PFSK-1 (cell line): ENCODE measurements around the gene UTS2R.
A peak's percentile ranks its signal among the peaks of the same experiment; 100 is the strongest.

Source experiments
- FOXP2 ChIP-seq: optimal IDR thresholded peaks from 2 replicates; pipeline ENCODE3; 2011; ENCODE audit warnings: borderline replicate concordance, control low read depth, inconsistent platforms; ENCODE audit not compliant: insufficient read depth; ENCODE audit errors: extremely low read length, extremely low read depth
- POLR2AphosphoS5 ChIP-seq: IDR thresholded peaks from 2 replicates; pipeline ENCODE4 v1.6.1; 2012; ENCODE audit warnings: low read depth, mild to moderate bottlenecking, control low read depth, low read length, moderate library complexity
- REST ChIP-seq, 2 experiments: IDR thresholded peaks; 2 replicates each; pipeline versions ENCODE4 v1.6.1 to v1.8.0; 2011 to 2012; ENCODE audit warnings: low read depth in 2 of 2, low read length in 2 of 2, control low read depth in 1 of 2, inconsistent platforms in 1 of 2, mild to moderate bottlenecking in 1 of 2, moderate library complexity in 1 of 2; ENCODE audit not compliant: insufficient read depth in 1 of 2
- SIN3A ChIP-seq: IDR thresholded peaks from 2 replicates; pipeline ENCODE4 v1.6.1; 2012; ENCODE audit warnings: mild to moderate bottlenecking, low read length, moderate library complexity, borderline replicate concordance; ENCODE audit not compliant: insufficient read depth
- TAF1 ChIP-seq: IDR thresholded peaks from 2 replicates; pipeline ENCODE4 v1.6.1; 2012; ENCODE audit warnings: low read length, control low read depth, borderline replicate concordance; ENCODE audit not compliant: insufficient read depth

UTS2R gene

GRCh38 chr17:82388223-82388921 is 16.8 kb downstream of the UTS2R start:
- no peak for TF ChIP-seq SIN3A
- TF ChIP-seq REST (IDR thresholded peaks at IDR 0.05; ENCODE audit: insufficient read depth in 1 of 2, low read depth in 2 of 2, low read length in 2 of 2) = peak; percentile 80 to 89
- no peak for TF ChIP-seq POLR2AphosphoS5

- TF ChIP-seq TAF1 (no peak), FOXP2 (no peak), SIN3A (no peak), REST (IDR thresholded peaks at IDR 0.05; ENCODE audit: insufficient read depth in 1 of 2, low read depth in 2 of 2, low read length in 2 of 2) (no peak), POLR2AphosphoS5 (no peak)
Observed at GRCh38 chr17:82388922-82389283, 17.3 kb downstream of the UTS2R start.

DNA sequence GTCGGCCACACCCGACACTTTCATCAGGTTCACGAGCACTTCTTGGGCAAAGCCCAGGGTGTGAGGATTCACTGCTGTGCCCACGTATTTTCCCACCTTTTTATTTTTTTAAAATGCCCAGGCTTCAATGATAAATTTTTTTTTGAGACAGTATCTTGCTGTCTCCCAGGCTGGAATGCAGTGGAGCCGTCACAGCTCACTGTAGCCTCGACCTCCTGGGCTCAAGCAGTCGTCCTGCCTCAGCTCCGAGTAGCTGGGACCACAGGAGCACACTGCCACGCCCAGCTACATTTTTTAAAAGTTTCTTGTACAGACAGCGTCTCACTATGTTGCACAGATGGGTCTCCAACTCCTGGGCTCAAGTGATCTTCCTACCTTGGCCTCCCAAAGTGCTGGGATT is 17.8 kb downstream of the UTS2R start:
- TF ChIP-seq REST (IDR thresholded peaks at IDR 0.05; ENCODE audit: insufficient read depth in 1 of 2, low read depth in 2 of 2, low read length in 2 of 2) (no peak), TAF1 (no peak), SIN3A (no peak), POLR2AphosphoS5 (no peak), FOXP2 (no peak)

- TF ChIP-seq SIN3A (no peak), TAF1 (no peak), FOXP2 (no peak), POLR2AphosphoS5 (no peak), REST (IDR thresholded peaks at IDR 0.05; ENCODE audit: insufficient read depth in 1 of 2, low read depth in 2 of 2, low read length in 2 of 2) (no peak)
Observed at GRCh38 chr17:82390015-82390859, 18.7 kb downstream of the UTS2R start.
